Measurements from ENCODE around the gene VTCN1.

GRCh38 chr1:117178756-117179155 lies 32.0 kb downstream of the VTCN1 start:
- no peak for TF ChIP-seq CTCF (IDR thresholded peaks at IDR 0.05)
- no peak for TF ChIP-seq REST (IDR thresholded peaks at IDR 0.05; ENCODE audit: insufficient read depth in 1 of 2, low read depth in 2 of 2, low read length in 1 of 2)
- TF ChIP-seq SIN3A (IDR thresholded peaks at IDR 0.05; ENCODE audit: borderline replicate concordance, insufficient read depth, low read depth, low read length) = no peak
- no peak for TF ChIP-seq POLR2AphosphoS5 (IDR thresholded peaks at IDR 0.05; ENCODE audit: low read depth, low read length)

All from Panc1 (cell line).